Activated T-cell treated with anti-CD3 and anti-CD28 coated beads for 1 hour (primary cell): ENCODE data around the gene FBP1.

Experiments used
- DNase-seq: peaks from one replicate; pipeline ENCODE4 v3.0.0-alpha.2; 2020; ENCODE audit warnings: low read depth

The FBP1 gene

DNA sequence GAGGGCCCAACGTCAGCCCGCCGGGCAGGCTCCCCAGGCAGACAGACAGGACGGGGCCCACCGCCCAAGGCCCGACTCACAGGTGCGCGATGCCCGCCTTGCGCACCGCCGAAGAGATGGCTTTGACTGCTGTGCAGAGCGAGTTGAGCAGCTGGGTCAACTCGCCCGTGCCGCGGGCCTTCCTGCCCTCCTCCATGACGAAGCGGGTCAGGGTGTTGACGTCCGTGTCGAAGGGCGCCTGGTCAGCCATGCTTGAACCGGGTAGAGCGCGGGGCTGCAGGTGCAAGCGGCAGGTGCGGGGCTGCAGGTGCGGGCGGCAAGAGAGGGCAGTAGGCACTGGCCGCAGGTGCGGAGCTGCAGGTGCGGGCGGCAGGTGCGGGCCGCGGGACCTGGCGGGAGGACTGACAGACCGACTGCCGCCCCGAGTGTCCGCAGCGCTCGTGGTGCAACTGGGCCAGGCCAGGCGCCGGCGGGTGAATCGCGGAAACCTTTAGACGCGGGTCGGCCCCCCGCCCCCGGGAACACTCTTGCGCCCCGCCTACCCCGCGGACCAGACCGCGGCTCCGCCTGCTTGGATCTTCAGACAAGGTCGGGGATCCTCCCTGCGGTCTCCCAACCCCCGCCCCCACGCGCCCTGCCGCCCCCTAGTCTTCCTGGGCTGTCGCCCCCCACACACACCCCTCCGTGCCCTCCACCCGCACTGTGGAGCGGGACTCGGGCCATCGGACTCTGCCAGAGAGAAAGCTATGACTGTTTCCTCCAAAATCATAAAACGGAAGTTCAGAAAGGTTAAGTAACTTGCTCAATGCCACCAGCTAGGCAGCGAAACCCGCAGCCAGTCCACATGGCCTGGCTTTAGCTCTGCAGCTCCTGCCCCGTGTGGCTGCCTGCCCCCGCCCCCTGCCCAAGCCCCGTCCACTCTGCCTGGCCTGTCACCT is at the start of gene FBP1:
FBP1 (minus strand) TSS at position 458 of the 938 bp plus-strand sequence; CDS start at position 250, 208 bp downstream.
- peak; percentile 20 for DNase-seq

DNA sequence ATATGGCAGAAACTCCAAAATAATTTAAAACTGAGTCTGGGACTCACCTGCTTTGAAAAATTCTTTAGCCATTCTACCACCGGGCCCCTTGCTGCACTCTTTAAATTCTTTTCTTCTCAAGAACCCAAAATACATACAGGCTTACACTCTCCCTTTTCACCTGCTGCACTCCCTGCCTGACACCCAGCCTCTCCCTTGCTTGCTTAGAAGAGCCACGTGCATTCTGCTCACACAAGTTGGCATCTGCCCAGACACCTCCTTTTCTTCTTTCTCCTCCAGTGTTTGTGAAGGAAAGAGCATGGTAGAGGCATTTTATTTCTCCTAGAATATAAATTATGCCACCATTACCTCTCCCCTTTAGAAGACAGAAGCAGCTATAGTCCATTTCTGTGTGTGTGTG is 48.1 kb upstream of the FBP1 start:
- DNase-seq = no peak

DNA sequence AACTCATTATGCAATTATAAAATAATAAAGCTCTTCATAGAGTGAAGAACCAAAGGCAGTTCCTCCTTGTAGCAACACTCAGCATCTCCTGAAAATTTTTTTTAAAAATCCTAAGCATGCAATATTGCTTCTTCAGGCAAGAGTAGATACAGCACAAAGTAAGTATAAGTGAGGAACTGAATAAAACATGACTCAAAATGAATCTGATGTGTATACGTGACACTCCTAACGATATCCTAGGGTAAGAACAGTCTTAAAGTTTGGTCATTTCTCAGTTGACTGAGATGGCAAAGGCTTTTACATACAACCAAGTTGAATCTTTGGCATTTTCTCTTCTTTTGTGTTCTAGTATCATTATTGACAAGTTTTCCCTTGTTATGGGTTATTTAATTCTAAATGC is 46.0 kb upstream of the FBP1 start:
- DNase-seq = no peak

DNA sequence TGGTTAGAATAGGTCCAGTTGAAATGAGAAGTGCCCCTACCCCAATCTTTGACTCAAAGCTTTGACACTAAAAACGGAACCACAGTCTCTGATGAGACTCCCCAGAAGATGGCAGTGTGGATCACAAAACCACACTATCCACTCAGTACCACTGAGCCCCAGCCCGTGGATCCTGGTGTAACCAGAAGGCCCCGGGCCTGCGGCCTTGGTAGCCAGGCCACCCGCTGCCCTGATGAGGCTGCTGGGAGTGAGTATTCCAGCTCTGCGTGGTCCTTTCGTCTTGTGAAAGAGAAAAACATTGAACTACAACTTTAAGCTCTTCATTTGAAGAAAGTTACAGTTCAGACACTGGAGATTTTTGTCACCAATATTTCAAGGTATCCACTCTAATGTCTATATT is 42.2 kb upstream of the FBP1 start:
- DNase-seq = peak; percentile 32

DNA sequence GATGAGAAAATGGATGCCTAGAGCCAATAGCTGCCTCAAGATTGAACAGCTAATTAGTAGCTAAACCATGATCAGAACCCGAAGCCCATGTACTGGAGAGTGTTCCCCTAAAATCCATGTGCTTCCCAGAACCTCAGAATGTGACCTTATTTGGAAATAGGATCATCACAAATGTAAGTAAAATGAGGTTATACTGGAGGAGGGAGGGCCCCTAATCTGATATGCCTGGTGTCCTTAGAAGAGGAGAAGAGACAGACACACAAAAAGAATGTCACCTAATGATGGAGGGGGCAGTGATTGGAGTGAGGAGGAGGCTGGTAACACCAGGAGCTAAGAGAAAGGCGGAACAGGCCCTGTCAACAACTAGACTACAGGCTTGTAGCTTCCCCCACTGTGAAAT is 41.3 kb upstream of the FBP1 start:
- DNase-seq = no peak

DNA sequence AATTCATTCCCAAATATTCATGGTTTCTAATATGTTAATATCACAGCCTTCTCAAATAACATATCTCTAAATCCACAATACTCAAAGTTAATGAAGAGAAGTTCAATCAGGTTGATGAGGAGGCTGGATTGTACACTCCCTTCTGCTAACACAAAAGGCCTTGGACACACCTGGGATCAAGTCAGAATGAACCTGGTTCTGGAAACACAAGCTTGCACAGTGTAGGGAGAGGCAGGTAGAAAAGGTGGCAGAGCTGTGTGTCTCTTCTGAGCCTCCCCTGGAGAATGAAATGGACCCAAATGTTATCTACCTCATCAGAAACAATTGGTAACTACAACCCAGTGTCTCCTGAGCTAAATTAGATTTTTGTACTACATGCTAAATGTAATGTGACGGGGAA is 40.7 kb upstream of the FBP1 start:
- DNase-seq = no peak

DNA sequence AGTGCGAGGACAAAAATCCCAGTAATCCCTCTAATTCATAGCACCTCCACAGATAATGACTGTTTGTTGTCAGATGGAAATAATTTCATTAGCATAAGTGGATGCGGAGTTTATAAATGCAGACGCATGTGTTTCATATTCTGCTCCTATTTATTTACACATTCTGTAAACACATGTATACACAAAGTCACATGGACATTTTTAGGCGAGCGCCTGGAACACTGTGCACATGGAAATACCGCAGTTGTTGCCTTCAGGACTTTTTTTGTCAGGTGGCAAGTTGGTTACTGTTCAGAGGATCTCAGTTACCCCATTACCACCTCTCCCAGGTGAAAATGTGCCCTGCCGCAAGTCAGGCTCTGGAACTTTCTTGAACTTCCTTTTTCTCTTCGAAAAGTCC is 40.3 kb upstream of the FBP1 start:
- DNase-seq = no peak

DNA sequence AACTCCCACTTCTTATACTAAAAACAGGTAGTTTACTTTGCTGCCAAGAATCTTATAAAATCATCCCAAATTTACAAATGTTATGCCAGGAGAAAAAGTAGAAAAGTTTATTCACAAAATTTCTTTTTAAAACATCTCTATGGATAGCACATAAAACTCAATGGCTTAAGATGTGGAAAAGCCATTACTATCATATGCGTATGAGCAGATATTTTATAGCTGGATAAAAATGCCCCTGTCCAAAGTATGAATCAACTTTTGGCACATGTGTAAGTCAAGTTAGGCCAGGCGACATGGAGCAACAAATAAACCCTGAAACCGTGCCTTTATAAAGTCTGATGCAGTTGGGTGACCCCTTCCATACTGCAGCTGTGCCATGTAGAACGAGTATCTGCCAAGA is 38.6 kb upstream of the FBP1 start:
- DNase-seq = no peak

DNA sequence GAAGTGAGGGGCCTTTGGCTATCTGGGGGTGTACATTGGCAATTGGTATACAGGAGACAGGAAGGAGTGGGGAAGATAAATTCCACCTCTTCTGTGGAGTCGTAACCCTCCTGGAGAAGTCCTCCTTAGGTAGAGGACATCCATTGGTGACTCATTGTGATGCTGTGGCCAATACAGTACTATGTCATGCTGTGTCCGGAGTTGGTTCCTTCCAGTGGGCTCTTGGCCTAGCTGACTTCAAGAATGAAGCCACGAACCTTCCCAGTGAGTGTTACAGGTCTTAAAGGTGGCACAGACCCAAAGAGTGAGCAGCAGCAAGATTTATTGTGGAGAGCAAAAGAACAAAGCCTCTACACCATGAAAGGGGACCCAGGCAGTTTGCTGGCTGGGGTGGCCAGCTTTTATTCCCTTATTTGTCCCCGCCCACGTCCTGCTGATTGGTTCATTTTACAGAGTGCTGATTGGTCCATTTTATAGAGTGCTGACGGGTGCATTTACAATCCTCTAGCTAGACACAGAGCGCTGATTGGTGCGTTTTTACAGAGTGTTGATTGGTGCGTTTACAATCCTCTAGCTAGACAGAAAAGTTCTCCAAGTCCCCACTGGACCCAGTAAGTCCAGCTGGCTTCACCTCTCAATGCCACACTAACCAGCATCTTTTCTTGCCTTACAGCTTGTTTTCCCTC is 37.3 kb upstream of the FBP1 start:
- DNase-seq = no peak

DNA sequence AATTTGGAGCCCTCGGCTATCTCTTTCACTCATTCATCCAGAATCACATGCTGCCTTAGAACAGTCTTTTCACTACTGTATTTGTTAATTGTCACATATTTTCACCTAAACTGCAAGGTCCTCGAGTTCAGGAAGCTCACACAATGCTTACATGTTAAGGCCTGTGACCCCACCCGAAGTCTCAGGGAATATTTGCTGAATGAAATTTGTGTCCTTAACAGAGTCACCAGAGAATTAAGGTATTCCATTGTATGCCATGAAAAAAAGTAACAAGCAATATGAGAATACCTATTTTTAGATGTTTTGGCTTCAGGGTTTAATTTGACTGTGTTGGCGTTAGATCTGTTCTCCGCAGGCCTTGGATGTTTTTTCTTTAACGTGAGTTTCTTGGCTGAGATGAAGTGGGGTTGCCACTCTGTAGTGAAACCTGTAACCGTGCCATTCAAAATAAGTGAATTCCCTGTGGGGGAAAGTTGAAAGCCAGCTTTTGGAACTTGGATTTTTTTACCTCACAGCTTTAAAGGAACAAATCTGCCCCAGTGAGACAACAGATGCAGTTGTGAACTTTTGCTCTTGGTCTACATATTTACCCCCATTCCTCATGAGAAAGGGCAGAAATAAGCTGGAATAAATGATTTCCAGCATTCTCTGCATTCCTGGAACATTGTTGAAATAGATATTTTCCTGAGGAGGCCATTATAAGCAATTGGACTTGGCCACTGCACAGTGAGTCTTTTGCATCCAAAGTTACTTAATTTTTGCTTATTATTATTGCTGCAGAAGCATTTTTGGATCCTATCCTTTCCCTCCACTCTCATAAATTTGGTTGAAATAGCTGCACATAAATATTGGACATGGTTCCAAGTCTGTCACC is 35.9 kb upstream of the FBP1 start:
- no peak for DNase-seq

DNA sequence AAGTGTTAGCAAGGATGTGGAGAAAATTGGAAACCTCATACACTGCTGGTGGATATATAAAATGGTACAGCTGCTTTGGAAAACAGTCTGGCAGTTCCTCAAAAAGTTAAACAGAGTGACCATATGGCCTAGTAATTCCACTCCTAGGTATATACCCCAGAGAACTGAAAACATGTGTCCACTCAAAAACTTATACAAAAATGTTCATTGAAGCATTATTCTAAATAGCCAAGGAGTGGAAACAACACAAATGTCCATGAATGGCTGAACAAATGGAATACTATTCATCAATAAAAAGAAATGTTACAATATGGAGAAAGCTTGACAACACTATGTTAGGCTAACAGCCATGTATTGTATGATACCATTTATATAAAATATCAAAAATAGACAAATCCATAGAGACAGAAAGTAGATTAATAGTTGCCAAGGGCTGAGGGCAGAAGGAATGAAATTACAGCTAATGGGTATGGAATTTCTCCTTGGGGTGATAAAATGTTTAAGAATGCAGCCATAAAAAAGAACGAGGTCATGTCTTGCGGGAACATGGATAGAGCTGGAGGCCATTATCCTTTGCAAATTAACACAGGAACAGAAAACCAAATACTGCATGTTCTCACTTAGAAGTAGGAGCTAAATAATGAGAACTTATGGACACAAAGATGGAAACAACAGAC is 33.6 kb upstream of the FBP1 start:
- no peak for DNase-seq

DNA sequence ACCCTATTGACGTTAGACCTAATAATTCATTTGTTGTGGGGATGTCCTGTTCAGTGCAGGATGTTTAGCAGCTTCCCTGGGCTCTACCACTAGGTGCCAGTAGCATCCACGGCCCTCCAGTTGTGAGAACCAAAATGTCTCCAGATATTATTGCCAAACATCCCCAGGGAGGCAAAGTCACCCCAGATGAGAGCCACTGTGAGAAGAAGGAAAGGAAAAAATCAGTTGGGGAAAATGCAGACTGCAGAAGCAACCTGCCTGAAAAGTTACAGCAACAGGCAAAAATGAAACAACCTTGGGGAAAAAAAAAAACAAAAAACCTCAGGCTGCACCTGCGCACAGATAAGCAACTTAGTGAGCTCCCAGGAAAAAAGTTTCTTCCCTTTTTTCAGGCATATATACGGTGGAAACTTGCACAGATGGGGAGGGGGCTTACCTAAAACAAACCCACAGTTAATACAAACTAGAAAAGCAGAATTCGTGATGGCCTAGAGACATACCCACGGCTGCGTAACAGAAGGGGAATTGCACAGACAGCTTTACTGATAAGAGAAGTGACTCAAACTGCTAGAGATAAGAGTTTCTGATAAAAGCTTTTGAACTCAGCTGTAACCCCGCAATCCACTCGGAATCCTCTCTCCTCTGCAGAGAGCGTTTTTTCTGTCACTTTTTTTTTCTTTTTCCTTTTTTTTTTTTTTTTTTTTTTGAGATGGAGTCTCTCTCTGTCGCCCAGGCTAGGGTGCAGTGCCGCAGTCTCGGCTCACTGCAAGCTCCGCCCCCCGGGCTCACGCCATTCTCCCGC is 29.8 kb upstream of the FBP1 start:
- peak; percentile 32 for DNase-seq

DNA sequence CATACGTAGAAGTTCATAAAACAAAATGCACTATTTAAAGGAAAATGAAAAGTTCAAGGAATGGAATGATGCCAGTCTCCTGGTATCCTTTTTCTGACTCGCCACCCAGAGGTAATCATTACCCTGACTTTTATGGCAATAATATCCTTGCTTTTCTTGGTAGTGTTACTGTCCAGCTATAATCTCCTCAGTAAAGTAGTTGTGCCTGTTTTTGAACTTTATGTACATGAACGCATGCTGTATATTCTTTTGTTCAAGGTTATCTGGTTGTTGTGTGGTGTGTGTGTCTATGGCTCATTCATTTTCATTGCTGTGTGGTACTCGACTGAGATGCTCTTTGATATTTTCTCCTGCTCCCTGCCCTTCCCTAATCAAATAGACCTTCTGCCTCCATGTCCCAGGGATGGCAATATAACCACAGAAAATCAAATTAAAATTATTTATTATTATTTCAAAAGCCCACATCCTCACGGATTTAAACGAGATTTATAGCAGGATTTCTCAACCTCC is 29.2 kb upstream of the FBP1 start:
- no peak for DNase-seq

DNA sequence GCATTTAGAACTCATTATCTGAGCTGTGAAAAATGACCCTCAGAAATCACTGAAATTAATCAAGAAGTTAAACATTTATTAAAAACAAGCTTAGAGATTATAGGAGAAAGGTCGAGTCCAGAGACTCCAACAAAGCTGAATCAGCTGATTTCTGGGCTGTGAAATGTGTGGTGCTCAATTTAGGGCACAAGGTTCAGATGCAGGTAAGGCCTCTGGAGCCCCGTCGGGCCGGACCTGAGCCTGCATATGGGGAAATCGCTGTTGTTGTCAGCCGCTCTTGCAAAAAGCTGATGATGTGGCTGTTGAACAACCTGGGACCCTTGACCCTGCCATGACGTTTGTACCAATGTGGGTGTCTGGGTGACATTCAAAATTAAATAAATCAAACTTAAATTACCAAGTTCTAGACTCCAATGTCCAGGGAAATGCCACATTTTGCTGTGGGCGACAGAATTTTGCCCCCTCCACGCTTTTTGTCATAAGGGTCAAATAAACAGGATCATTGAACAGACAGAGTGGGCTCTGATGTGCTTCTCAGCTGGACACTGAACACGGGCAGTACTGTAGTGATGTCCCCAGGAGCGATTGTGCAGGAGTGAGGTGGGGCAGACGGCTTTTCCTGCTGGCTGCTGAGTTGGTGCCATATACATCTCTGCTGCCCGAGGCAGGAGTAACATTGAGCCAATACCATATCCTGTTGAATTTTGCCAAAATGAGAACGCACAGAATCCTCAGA is 27.2 kb upstream of the FBP1 start:
- DNase-seq = no peak

DNA sequence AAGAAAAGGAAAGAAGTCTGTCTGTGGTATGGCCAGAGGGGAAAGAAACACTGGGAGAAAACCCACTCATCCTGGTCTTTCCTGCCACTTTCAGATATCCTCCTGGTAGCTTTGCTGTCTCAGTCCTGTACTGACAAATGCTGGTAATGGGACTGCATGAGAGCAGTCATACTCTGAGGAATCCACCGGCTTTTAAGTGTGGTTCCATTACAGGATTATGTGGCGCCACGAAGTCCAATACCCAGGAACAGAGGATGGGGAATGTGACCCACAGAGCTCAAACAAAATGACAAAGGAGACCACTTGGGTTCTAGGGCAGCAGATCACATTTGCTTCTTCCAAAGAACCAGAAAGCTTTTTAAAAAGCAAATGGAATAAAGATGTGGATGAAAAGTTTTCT is 26.3 kb upstream of the FBP1 start:
- no peak for DNase-seq

DNA sequence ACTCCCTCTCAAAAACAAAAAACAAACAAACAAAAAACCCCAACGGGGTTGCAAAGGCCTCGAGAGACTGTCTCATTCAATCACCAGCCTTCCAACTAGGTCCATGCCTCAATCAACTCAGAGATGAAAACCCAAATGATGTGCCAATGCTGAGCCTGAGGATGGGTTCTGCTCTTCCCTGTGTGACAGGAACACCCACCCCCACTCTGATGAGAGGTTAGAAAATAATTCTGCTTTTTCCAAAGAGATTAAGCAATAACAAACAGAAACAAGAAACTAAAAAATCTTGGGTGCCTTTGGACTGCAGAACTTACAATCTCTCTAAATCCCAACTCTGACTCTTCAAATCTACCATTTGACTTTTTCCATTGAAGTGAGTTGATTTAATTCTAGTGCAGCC is 25.5 kb upstream of the FBP1 start:
- DNase-seq = no peak

DNA sequence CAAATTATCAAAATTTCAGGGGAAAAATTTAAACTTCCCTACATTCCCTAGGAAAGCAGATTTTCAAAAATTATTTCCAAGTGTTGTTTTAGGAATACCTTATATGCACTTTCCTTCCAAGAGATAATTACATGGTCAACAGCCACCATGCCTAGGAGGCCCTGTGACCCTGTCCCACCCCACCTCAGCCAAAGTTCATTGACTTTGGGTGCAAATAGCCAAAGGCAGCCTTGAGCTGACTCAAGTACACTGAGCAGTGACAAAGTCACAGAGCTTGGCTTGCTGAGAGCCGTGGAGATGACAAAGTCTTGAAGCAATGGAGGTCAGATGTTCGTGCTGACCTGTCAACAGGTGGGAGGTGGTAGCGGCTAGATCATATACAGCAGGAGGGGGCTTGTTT is 24.3 kb upstream of the FBP1 start:
- no peak for DNase-seq

DNA sequence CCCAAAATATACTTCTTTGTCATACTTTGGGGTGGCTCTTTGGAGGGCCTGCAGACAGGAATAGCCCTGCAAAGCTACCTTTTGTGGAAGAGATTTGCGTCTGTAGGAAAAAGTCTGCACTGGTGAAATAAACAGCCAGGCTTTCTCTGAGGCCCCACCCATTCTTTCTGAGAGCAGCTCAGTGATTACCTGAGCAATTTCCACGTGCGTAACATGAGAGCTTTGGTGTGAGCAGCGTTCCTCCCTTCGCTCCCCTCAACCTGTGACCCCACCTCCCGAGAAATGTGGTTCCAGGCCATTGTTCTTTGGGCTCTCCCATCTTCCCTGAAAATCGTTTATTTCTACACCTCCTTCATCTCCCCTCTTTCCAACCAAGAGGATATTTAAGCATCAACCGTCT is 23.8 kb upstream of the FBP1 start:
- DNase-seq = no peak

DNA sequence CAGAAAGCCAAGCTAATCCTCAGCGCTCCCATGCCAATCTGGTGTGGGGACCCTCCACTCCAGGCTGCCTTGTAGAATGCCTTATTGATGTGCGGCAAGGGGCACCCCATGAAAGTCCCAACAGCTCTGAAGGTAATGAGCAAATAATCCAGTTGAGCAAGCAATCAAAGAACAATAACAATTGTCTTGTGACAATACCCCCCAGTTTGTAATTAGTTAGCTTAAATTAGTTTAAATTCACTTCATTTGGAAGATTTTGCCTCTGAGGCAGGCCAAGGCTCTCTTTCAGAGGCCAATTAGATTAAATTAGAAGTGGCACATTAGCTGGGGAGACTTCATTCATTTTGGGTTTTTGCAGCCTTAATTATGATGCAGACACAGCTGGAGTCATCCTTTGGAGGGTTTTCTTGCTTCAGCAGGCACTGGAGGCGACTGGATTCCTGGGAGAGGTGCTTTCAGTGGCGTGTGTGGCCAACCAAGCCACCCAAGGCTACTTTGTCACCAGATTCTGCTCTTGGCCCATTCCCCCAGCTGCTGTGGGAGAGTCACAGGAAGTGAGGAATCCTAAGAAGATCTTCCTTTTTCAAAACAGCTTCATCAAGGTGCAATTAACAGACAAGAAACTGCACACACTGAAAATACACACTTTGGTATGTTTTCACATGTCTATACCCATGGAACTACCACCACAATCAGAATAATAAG is 17.9 kb upstream of the FBP1 start:
- no peak for DNase-seq

DNA sequence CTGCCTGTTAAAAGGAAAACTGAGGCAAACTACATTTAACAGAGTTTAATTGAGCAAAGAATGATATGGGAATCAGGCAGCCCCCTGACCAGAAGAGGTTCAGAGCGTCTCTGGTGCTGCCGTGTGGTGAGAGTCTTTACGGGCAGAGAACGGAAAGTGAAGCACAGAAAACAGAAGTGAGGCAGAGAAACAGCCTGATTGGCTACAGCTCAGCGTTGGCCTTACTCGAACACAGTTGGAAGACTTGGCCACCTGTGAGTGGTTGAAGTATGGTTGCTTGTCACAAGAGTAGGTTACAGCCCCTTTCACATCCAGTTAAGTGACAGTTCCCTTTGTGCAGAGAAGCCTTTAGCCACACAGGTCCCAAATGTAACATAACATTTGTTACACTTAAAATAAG is 16.9 kb upstream of the FBP1 start:
- DNase-seq = no peak
